Suprapubic skin (tissue), 4 donors: ENCODE results near the gene MCTP1. TPM values are rescaled to one million over a fixed set of nuclear protein-coding genes. Genes with fewer than 3 reads are reported as not detected.
"Not testable (repeated sequence)": the region's sequence is repeated elsewhere in the genome, so short reads cannot be mapped to it uniquely, and the experiment has no call there.

Experiments
- DNase-seq, 2 donors: peaks; one replicate each; pipeline ENCODE4 v3.0.0-alpha.2; 2019; ENCODE audit warnings: low spot score in 2 of 2
- H3K27ac ChIP-seq: fragments of 200-600 bp; sonication (generic); one replicate; pipeline ENCODE4 v1.5.1; 2019
- H3K27me3 ChIP-seq: fragments of 200-600 bp; sonication (generic); one replicate; pipeline ENCODE4 v1.5.1; 2019
- H3K36me3 ChIP-seq: fragments of 200-600 bp; sonication (generic); one replicate; pipeline ENCODE4 v1.5.1; 2019
- H3K4me1 ChIP-seq: fragments of 200-600 bp; sonication (generic); one replicate; pipeline ENCODE4 v1.5.1; 2019
- H3K4me3 ChIP-seq: fragments of 200-600 bp; sonication (generic); one replicate; pipeline ENCODE4 v1.5.1; 2019; ENCODE audit warnings: mild to moderate bottlenecking
- H3K9me3 ChIP-seq: fragments of 200-600 bp; sonication (generic); one replicate; pipeline ENCODE4 v1.5.1; 2019
- EP300 ChIP-seq: sonication (generic); formaldehyde crosslinking; IDR thresholded peaks from one replicate; pipeline ENCODE4 v1.6.1; 2017; ENCODE audit warnings: antibody characterized with exemption
- POLR2A ChIP-seq, 2 donors: fragments of 450-650 bp; IDR thresholded peaks; one replicate each; pipeline ENCODE4 v1.6.1; 2017; ENCODE audit warnings: antibody characterized with exemption in 2 of 2, mild to moderate bottlenecking in 2 of 2, moderate library complexity in 2 of 2
- POLR2AphosphoS5 ChIP-seq, 3 donors: sonication (generic); formaldehyde crosslinking; IDR thresholded peaks; one replicate each; pipeline ENCODE4 v1.6.1; 2017; ENCODE audit warnings: antibody characterized with exemption in 3 of 3
- WGBS: methylation state at CpG from one replicate; pipeline ENCODE4 v1.1.5; 2018; 5-methylcytosine and 5-hydroxymethylcytosine counted together
- total RNA-seq, 4 donors: library from RNA; depleted of rRNA; stranded (reverse); fragments of >200 nt; gene quantifications; one replicate each; pipeline ENCODE4 v1.1.0, GENCODE V29; 2016
- TF ChIP-seq, protein P1 (sequence below), 2 donors: fragments of 200-600 bp in 1 of 2; fragments of 450-650 bp in 1 of 2; sonication (generic) in 1 of 2; IDR thresholded peaks; one replicate each; pipeline ENCODE4 v1.5.1; 2016 to 2019; ENCODE audit warnings: antibody characterized with exemption in 2 of 2, mild to moderate bottlenecking in 1 of 2, moderate library complexity in 1 of 2

MCTP1 gene
- total RNA-seq, 4 donors from 2014 or later, result 5.0 to 19.1 (median 10.6) TPM

DNA sequence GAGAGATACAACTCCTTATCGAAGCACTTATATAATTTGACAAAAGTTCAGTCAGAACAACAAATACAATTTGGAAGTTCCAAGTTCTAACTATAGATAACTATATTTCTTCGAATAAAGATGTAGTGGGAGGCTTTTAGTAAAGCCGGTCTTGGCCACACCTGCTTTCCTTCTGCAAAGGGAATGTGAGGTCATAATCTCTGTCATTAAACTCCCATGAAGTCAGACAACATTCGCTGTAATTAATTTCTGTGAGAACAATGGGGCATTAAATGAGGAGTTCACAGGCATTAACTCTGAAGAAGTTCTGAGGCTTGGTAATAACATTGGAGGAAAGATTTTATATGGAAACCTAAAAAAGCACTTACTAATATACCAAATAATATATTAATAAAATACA is 67.5 kb downstream of the MCTP1 start:
- Histone ChIP-seq H3K27me3 (no peaks in the 10 kb centered on the region), H3K36me3 (no peaks in the 10 kb centered on the region), H3K27ac (no peak overlapping the region), H3K9me3 (no peaks in the 10 kb centered on the region), H3K4me3 (no peak overlapping the region), H3K4me1 (no peaks in the 10 kb centered on the region)
- TF ChIP-seq EP300 (no peak), POLR2AphosphoS5 (IDR thresholded peaks at IDR 0.05) (no peak), POLR2A (IDR thresholded peaks at IDR 0.05) (no peak)
- TF ChIP-seq, protein P1, sequence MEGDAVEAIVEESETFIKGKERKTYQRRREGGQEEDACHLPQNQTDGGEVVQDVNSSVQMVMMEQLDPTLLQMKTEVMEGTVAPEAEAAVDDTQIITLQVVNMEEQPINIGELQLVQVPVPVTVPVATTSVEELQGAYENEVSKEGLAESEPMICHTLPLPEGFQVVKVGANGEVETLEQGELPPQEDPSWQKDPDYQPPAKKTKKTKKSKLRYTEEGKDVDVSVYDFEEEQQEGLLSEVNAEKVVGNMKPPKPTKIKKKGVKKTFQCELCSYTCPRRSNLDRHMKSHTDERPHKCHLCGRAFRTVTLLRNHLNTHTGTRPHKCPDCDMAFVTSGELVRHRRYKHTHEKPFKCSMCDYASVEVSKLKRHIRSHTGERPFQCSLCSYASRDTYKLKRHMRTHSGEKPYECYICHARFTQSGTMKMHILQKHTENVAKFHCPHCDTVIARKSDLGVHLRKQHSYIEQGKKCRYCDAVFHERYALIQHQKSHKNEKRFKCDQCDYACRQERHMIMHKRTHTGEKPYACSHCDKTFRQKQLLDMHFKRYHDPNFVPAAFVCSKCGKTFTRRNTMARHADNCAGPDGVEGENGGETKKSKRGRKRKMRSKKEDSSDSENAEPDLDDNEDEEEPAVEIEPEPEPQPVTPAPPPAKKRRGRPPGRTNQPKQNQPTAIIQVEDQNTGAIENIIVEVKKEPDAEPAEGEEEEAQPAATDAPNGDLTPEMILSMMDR (IDR thresholded peaks at IDR 0.05), result no peak
- no peak for DNase-seq
- WGBS, result 58% methylated on average over 4 of the region's 4 CpGs

DNA sequence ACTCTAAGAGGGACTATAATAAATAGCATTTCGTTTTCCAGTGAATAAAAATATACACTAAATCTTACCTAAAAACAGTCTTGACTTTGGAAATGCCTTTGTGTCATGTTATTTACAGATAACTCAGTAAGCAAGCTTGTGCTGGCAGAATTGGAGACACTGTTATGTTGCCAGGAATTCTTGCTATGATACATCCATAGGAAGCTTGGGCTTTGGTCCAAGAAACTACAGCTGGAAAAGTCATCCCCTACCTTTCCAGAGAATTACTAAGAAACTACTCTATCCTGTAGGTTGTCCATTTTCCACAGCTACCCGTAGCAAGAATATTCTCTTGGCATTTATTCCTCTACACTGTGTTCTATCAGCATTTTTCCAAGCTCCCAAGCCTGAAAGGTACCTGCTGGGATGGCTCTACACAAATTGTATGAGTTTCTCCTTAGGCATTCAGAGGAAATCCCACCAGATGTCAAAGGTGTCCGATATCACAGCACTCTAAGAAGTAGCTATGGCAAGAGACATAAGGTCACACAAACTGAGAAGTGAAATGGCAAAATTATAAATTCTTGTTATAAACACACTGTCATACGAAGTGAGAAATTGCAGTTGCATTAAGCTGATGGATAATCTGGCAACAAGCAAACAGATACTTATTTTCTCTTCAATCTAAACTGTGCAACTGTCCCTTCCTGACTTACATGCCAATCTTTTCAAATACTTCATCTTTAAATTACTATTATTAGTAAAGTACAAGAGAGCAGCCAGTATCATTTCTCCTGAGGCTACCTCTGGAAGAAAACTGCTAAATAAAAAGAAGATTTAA is 68.5 kb downstream of the MCTP1 start:
- Histone ChIP-seq H3K9me3 (no peaks in the 10 kb centered on the region), H3K36me3 (no peaks in the 10 kb centered on the region), H3K4me3 (no peak overlapping the region), H3K4me1 (no peaks in the 10 kb centered on the region), H3K27ac (no peak overlapping the region), H3K27me3 (no peaks in the 10 kb centered on the region)
- WGBS, result 51% methylated on average over 4 of the region's 4 CpGs
- TF ChIP-seq EP300 (no peak), POLR2A (IDR thresholded peaks at IDR 0.05) (no peak), POLR2AphosphoS5 (IDR thresholded peaks at IDR 0.05) (no peak)
- TF ChIP-seq, protein P1 (IDR thresholded peaks at IDR 0.05), result no peak
- DNase-seq, result no peak

DNA sequence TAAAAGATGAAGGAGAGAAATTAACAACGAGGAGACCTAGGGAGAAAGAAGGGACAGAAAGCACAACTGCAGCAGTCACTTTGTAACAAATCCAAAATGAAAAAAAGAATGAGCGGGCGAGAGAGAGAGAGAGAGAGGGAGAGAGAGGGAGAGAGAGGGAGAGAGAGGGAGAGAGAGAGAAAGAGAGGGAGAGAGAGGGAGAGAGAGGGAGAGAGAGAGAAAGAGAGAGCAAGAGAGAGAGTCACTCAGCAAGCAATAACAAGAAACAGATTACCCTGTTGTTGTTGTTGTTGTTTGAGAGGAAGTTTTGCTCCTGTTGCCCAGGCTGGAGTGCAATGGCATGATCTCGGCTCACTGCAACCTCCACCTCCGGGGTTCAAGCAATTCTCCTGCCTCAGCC is 77.1 kb downstream of the MCTP1 start:
- 79% methylated on average over 5 of the region's 5 CpGs for WGBS
- H3K9me3 ChIP-seq, result not testable (repeated sequence)

DNA sequence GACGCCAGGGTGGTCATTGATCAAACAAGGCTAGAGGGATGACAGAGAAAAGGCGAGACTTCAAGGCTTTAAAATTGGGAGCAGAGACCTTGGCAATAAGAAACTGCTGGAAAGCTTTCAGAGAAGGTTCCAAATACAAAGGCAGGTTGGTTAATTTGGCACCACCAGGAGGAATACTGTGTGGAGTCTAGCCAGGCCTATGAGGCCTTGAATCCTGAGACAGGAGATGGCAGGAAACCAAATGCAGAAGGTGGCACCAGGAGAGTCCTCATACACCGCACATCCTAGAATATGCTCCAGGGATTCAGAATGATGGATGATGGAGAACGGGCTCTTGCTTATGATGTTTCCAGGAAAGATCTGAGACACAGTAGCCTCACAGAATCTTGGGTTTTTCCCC is 90.0 kb downstream of the MCTP1 start:
- no peaks in the 10 kb centered on the region for H3K36me3 ChIP-seq
- H3K9me3 ChIP-seq, result no peaks in the 10 kb centered on the region
- no peaks in the 10 kb centered on the region for H3K27me3 ChIP-seq
- WGBS, result 83% methylated on average over 4 of the region's 4 CpGs
- H3K4me3 ChIP-seq, result no peak overlapping the region
- DNase-seq, result no peak
- no peak overlapping the region for H3K27ac ChIP-seq
- no peaks in the 10 kb centered on the region for H3K4me1 ChIP-seq
- TF ChIP-seq EP300, result no peak
- no peak for TF ChIP-seq POLR2AphosphoS5 (IDR thresholded peaks at IDR 0.05)
- TF ChIP-seq, protein P1 (IDR thresholded peaks at IDR 0.05), result no peak
- TF ChIP-seq POLR2A (IDR thresholded peaks at IDR 0.05), result no peak

More for the DNA sequence above, 77.1 kb downstream of the MCTP1 start:
- not testable (repeated sequence) for H3K4me3 ChIP-seq, H3K4me1 ChIP-seq, DNase-seq, H3K27me3 ChIP-seq, H3K27ac ChIP-seq, H3K36me3 ChIP-seq

DNA sequence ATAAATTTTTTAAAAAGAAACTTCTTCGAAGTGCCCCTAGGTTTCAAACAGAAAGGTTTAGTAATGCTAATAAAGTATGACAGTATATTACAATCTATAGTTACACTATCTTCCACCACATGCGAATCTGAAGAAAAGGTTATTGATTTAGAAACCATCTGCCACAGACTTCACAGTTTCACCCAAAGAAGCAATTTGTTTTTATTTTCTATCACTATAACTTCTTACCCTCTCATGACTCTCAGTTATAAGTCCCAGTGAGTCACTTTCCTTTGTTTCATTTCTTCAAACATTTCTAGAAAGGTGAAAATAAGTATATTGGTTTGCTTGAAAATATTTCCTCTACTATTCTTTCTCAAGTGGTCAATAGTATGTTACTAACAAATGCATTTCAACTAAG is 93.6 kb downstream of the MCTP1 start:
- H3K4me3 ChIP-seq, result no peak overlapping the region
- H3K27me3 ChIP-seq, result no peaks in the 10 kb centered on the region
- no peak for DNase-seq
- H3K27ac ChIP-seq, result no peak overlapping the region
- H3K36me3 ChIP-seq, result no peaks in the 10 kb centered on the region
- 87% methylated on average over 2 of the region's 2 CpGs for WGBS
- no peaks in the 10 kb centered on the region for H3K9me3 ChIP-seq
- no peaks in the 10 kb centered on the region for H3K4me1 ChIP-seq
- no peak for TF ChIP-seq POLR2AphosphoS5 (IDR thresholded peaks at IDR 0.05)
- TF ChIP-seq, protein P1 (IDR thresholded peaks at IDR 0.05), result no peak
- no peak for TF ChIP-seq EP300
- TF ChIP-seq POLR2A (IDR thresholded peaks at IDR 0.05), result no peak

- no peaks in the 10 kb centered on the region for H3K36me3 ChIP-seq
- H3K4me3 ChIP-seq, result no peak overlapping the region
- H3K9me3 ChIP-seq, result no peaks in the 10 kb centered on the region
- no peaks in the 10 kb centered on the region for H3K27me3 ChIP-seq
- H3K4me1 ChIP-seq, result no peaks in the 10 kb centered on the region
- no peak for DNase-seq
- 67% methylated on average over 4 of the region's 4 CpGs for WGBS
- TF ChIP-seq EP300, result no peak
- TF ChIP-seq, protein P1 (IDR thresholded peaks at IDR 0.05), result no peak
- no peak for TF ChIP-seq POLR2AphosphoS5 (IDR thresholded peaks at IDR 0.05)
- no peak for TF ChIP-seq POLR2A (IDR thresholded peaks at IDR 0.05)
- no peak overlapping the region for H3K27ac ChIP-seq
Measured at GRCh38 chr5:95184924-95185323, 100.0 kb downstream of the MCTP1 start.
